Esophagus squamous epithelium (tissue), 4 donors: ENCODE data around the gene STX8.

Source experiments
- POLR2A ChIP-seq, 4 donors: fragments of 450-650 bp; IDR thresholded peaks; one replicate each; pipeline ENCODE4 v1.6.1; 2017; ENCODE audit warnings: antibody characterized with exemption in 4 of 4, mild to moderate bottlenecking in 4 of 4, moderate library complexity in 3 of 4
- TF ChIP-seq, protein P1 (sequence below), 6 experiments: fragments of 450-650 bp in 4 of 6; fragments of 200-600 bp in 2 of 6; sonication (generic) in 2 of 6; IDR thresholded peaks; one replicate each; pipeline ENCODE4 v1.5.1; 2016 to 2019; ENCODE audit warnings: antibody characterized with exemption in 6 of 6, mild to moderate bottlenecking in 4 of 6, moderate library complexity in 4 of 6

DNA sequence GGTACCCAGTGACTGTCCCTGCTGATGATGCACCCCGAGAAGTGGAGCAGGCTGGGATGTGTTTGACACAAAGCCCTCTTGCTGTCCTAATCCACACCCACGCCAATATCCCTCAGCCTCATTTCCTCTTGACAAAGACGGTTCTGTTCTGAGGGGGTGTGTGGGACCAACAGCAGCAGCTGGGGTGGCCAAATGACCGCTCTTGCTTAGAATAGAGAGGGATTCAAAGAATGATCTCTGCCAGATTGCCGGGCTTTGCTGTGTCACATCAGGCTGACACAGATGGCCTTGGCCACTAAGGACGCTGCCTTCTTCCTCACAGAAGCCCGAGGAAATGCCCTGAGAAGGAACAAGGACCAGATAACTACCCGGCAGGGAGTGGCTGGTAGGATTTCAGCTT, 303.6 kb downstream of the STX8 start:
- TF ChIP-seq, protein P1, sequence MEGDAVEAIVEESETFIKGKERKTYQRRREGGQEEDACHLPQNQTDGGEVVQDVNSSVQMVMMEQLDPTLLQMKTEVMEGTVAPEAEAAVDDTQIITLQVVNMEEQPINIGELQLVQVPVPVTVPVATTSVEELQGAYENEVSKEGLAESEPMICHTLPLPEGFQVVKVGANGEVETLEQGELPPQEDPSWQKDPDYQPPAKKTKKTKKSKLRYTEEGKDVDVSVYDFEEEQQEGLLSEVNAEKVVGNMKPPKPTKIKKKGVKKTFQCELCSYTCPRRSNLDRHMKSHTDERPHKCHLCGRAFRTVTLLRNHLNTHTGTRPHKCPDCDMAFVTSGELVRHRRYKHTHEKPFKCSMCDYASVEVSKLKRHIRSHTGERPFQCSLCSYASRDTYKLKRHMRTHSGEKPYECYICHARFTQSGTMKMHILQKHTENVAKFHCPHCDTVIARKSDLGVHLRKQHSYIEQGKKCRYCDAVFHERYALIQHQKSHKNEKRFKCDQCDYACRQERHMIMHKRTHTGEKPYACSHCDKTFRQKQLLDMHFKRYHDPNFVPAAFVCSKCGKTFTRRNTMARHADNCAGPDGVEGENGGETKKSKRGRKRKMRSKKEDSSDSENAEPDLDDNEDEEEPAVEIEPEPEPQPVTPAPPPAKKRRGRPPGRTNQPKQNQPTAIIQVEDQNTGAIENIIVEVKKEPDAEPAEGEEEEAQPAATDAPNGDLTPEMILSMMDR (IDR thresholded peaks at IDR 0.05) = no peak
- TF ChIP-seq POLR2A (IDR thresholded peaks at IDR 0.05) = no peak
